Liver (tissue), 3 donors: ENCODE data around the gene ZCCHC17.

Source experiments
- JUND ChIP-seq, 2 donors: IDR thresholded peaks; 2 replicates each; pipeline ENCODE4 v1.6.1; 2016; ENCODE audit warnings: antibody characterized with exemption in 2 of 2
- SP1 ChIP-seq: IDR thresholded peaks from 2 replicates; pipeline ENCODE4 v1.6.1; 2018; ENCODE audit warnings: antibody characterized with exemption, mild to moderate bottlenecking
- TAF1 ChIP-seq: conservative IDR thresholded peaks from 2 replicates; pipeline ENCODE4 v1.6.1; 2016; ENCODE audit warnings: antibody characterized with exemption, mild to moderate bottlenecking
- TF ChIP-seq, protein P1 (sequence below): IDR thresholded peaks from 2 replicates; pipeline ENCODE4 v1.6.1; 2016; ENCODE audit warnings: antibody characterized with exemption
- TF ChIP-seq, protein P2 (sequence below): fragments of 150-350 bp; IDR thresholded peaks from 2 replicates; pipeline ENCODE4 v1.5.1; 2017; ENCODE audit warnings: improper control_type of control experiment, low read depth, low read length; ENCODE audit not compliant: missing input control
- TF ChIP-seq, protein P3 (sequence below): IDR thresholded peaks from 2 replicates; pipeline ENCODE4 v1.6.1; 2016; ENCODE audit warnings: antibody characterized with exemption
- donor health status: healthy.
- donor health status: healthy.

- TF ChIP-seq, protein P1, sequence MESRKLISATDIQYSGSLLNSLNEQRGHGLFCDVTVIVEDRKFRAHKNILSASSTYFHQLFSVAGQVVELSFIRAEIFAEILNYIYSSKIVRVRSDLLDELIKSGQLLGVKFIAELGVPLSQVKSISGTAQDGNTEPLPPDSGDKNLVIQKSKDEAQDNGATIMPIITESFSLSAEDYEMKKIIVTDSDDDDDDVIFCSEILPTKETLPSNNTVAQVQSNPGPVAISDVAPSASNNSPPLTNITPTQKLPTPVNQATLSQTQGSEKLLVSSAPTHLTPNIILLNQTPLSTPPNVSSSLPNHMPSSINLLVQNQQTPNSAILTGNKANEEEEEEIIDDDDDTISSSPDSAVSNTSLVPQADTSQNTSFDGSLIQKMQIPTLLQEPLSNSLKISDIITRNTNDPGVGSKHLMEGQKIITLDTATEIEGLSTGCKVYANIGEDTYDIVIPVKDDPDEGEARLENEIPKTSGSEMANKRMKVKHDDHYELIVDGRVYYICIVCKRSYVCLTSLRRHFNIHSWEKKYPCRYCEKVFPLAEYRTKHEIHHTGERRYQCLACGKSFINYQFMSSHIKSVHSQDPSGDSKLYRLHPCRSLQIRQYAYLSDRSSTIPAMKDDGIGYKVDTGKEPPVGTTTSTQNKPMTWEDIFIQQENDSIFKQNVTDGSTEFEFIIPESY: no peak
- TF ChIP-seq TAF1 (no peak), SP1 (no peak), JUND (IDR thresholded peaks at IDR 0.05) (no peak)
- TF ChIP-seq, protein P2, sequence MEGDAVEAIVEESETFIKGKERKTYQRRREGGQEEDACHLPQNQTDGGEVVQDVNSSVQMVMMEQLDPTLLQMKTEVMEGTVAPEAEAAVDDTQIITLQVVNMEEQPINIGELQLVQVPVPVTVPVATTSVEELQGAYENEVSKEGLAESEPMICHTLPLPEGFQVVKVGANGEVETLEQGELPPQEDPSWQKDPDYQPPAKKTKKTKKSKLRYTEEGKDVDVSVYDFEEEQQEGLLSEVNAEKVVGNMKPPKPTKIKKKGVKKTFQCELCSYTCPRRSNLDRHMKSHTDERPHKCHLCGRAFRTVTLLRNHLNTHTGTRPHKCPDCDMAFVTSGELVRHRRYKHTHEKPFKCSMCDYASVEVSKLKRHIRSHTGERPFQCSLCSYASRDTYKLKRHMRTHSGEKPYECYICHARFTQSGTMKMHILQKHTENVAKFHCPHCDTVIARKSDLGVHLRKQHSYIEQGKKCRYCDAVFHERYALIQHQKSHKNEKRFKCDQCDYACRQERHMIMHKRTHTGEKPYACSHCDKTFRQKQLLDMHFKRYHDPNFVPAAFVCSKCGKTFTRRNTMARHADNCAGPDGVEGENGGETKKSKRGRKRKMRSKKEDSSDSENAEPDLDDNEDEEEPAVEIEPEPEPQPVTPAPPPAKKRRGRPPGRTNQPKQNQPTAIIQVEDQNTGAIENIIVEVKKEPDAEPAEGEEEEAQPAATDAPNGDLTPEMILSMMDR: no peak
- TF ChIP-seq, protein P3, sequence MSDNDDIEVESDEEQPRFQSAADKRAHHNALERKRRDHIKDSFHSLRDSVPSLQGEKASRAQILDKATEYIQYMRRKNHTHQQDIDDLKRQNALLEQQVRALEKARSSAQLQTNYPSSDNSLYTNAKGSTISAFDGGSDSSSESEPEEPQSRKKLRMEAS: no peak
Measured at GRCh38 chr1:31374511-31375196, 77.8 kb downstream of the ZCCHC17 start.
